Ovary (tissue), 9 donors: Measurements from ENCODE around the gene LILRA6. TPM values are rescaled to one million over a fixed set of nuclear protein-coding genes. Genes with fewer than 3 reads are reported as not detected.

Experiments used
- DNase-seq, 5 donors: peaks; one replicate each; pipeline ENCODE4 v3.0.0-alpha.2; 2019 to 2020
- H3K27ac ChIP-seq, 2 donors: fragments of 200-600 bp; one replicate each; pipeline versions ENCODE4 v1.5.1 to v1.8.0; 2019 to 2022
- H3K27me3 ChIP-seq: fragments of 200-600 bp; one replicate; pipeline ENCODE4 v1.8.0; 2022
- H3K36me3 ChIP-seq: fragments of 200-600 bp; sonication (generic); one replicate; pipeline ENCODE4 v1.5.1; 2019
- H3K4me1 ChIP-seq: one replicate; pipeline ENCODE4 v1.8.1; 2013; ENCODE audit warnings: mild to moderate bottlenecking, moderate library complexity; ENCODE audit not compliant: insufficient read depth
- H3K4me3 ChIP-seq: fragments of 200-600 bp; sonication (generic); one replicate; pipeline ENCODE4 v1.5.1; 2017
- H3K9me3 ChIP-seq, 2 donors: fragments of 200-600 bp in 1 of 2; sonication (generic) in 1 of 2; one replicate each; pipeline versions ENCODE4 v1.5.1 to v1.8.1; 2013 to 2019; ENCODE audit warnings: mild to moderate bottlenecking in 1 of 2, moderate library complexity in 1 of 2
- CTCF ChIP-seq, 3 donors: fragments of 450-650 bp in 2 of 3; fragments of 200-600 bp in 1 of 3; IDR thresholded peaks; one replicate each; pipeline versions ENCODE4 v1.5.1 to v1.8.0; 2016 to 2022; ENCODE audit warnings: antibody characterized with exemption in 3 of 3, mild to moderate bottlenecking in 1 of 3
- EP300 ChIP-seq: sonication (generic); formaldehyde crosslinking; IDR thresholded peaks from one replicate; pipeline ENCODE4 v1.6.1; 2017; ENCODE audit warnings: antibody characterized with exemption
- POLR2A ChIP-seq: fragments of 450-650 bp; IDR thresholded peaks from one replicate; pipeline ENCODE4 v1.6.1; 2017; ENCODE audit warnings: antibody characterized with exemption, mild to moderate bottlenecking, moderate library complexity
- WGBS, 3 donors: extraction: QIAGEN DNeasy Blood & Tissue Kit in 1 of 3; methylation state at CpG; one replicate each; pipeline versions ENCODE4 v1.1.5 to v1.1.7; 2013 to 2017; 5-methylcytosine and 5-hydroxymethylcytosine counted together
- intact Hi-C, 4 donors: fragments of 100-400 bp; cut with DNase I; formaldehyde crosslinking; loops; one replicate each; pipeline versions ENCODE4 v1.11.0 to v1.15.1; 2022 to 2023
- polyA plus RNA-seq, 2 donors: library from polyadenylated mRNA; stranded (reverse); fragments of 200-250 nt in 1 of 2; fragments of 350-450 nt in 1 of 2; fragmentation: Illumina TruSeq in 1 of 2; extraction: RNeasy Lipid Tissue Mini Kit (QIAGEN cat#74804) in 1 of 2; gene quantifications; one replicate each; pipeline ENCODE4 v1.2.3, GENCODE V29; 2013 to 2014
- total RNA-seq, 7 donors: library from RNA; depleted of rRNA in 2 of 7; stranded (reverse); fragments of >200 nt in 2 of 7; fragmentation: NEBNext Ultra II Directional in 3 of 7; extraction: Animal tissue kit (Norgen Biotek cat#: 25700) in 3 of 7; gene quantifications; one replicate each; pipeline versions ENCODE4 v1.1.0 to v1.2.4, GENCODE V29; 2016 to 2023
- donor health status: DM: no; HTN: no; CAD: no; lungs with moderate emphysema.
- donor health status: DM: no; HTN: no; CAD: no.
- donor health status: Bipolar disorder and iron deficiency.
- donor health status: DM: yes; HTN: yes; CAD: no.
- donor health status: DM: no; HTN: no; CAD: no.
- donor health status: DM: yes; HTN: yes; CAD: no.

The LILRA6 gene
- total and polyA plus RNA-seq, 9 donors: 0.61 to 2.7 (median 1.2) TPM

GRCh38 chr19:54256250-54257115 lies 13.9 kb upstream of the LILRA6 start:
- no peak overlapping the region for H3K4me3 ChIP-seq
- DNase-seq: no peak
- H3K27me3 ChIP-seq: no peaks in the 10 kb centered on the region
- H3K9me3 ChIP-seq: no peaks in the 10 kb centered on the region
- TF ChIP-seq POLR2A: no peak
- no peak for TF ChIP-seq CTCF (IDR thresholded peaks at IDR 0.05)
- TF ChIP-seq EP300: no peak
- no peaks in the 10 kb centered on the region for H3K4me1 ChIP-seq
- H3K36me3 ChIP-seq: no peaks in the 10 kb centered on the region
- WGBS, 3 donors: 63 to 69% (median 65%) methylated on average over 16 to 19 of the region's 19 CpGs
- H3K27ac ChIP-seq: no peak overlapping the region
- intact Hi-C loops: no loop called here

- TF ChIP-seq EP300: no peak
- Histone ChIP-seq H3K9me3 (no peaks in the 10 kb centered on the region), H3K27me3 (no peaks in the 10 kb centered on the region), H3K27ac (no peak overlapping the region), H3K4me1 (no peaks in the 10 kb centered on the region), H3K4me3 (no peak overlapping the region), H3K36me3 (no peaks in the 10 kb centered on the region)
- intact Hi-C loops: no loop called here
- DNase-seq: no peak
- 35 to 60% (median 45%) methylated on average over 23 to 26 of the region's 26 CpGs for WGBS, 3 donors
These were observed 12.7 kb upstream of the LILRA6 start for GRCh38 chr19:54255105-54255775.

GRCh38 chr19:54254195-54254906 lies 11.8 kb upstream of the LILRA6 start:
- H3K36me3 ChIP-seq: no peaks in the 10 kb centered on the region
- H3K9me3 ChIP-seq: no peaks in the 10 kb centered on the region
- DNase-seq: no peak
- H3K27me3 ChIP-seq: no peaks in the 10 kb centered on the region
- TF ChIP-seq POLR2A: no peak
- H3K27ac ChIP-seq: no peak overlapping the region
- 42 to 56% (median 46%) methylated on average over 13 to 17 of the region's 17 CpGs for WGBS, 3 donors
- no peak overlapping the region for H3K4me3 ChIP-seq
- intact Hi-C loops: no loop called here
- H3K4me1 ChIP-seq: no peaks in the 10 kb centered on the region

- H3K27me3 ChIP-seq: no peaks in the 10 kb centered on the region
- WGBS, 3 donors: 50 to 59% (median 55%) methylated on average over 22 to 23 of the region's 23 CpGs
- intact Hi-C loops: no loop called here
These were observed 11.0 kb upstream of the LILRA6 start for GRCh38 chr19:54253331-54254194.

More at GRCh38 chr19:54253331-54254194, 11.0 kb upstream of the LILRA6 start:
- DNase-seq: no peak
- Histone ChIP-seq H3K4me3 (no peak overlapping the region), H3K27ac (no peak overlapping the region), H3K4me1 (no peaks in the 10 kb centered on the region), H3K36me3 (no peaks in the 10 kb centered on the region), H3K9me3 (no peaks in the 10 kb centered on the region)
- TF ChIP-seq EP300: no peak
- no peak for TF ChIP-seq CTCF (IDR thresholded peaks at IDR 0.05)
- TF ChIP-seq POLR2A: no peak
